Mesendoderm (in vitro differentiated cells): ENCODE data around the gene HOATZ.

ENCODE experiments used
- DNase-seq: peaks from one replicate; pipeline ENCODE4 v3.0.0; 2013
- H2AK5ac ChIP-seq: 2 replicates; pipeline ENCODE4 v1.6.1; 2013; ENCODE audit warnings: low read length, inconsistent platforms
- H2BK120ac ChIP-seq: 2 replicates; pipeline ENCODE4 v1.6.1; 2013; ENCODE audit warnings: low read depth, mild to moderate bottlenecking, low read length, moderate library complexity, mixed read lengths
- H2BK15ac ChIP-seq: replicated peaks from 2 replicates; pipeline ENCODE4 v1.6.1; 2013; ENCODE audit warnings: low read depth, mild to moderate bottlenecking, moderate library complexity
- H2BK5ac ChIP-seq: 2 replicates; pipeline ENCODE4 v1.6.1; 2013; ENCODE audit warnings: low read length, inconsistent platforms
- H3K18ac ChIP-seq: 2 replicates; pipeline ENCODE4 v1.6.1; 2013; ENCODE audit warnings: mild to moderate bottlenecking, low read length, mixed read lengths
- H3K23ac ChIP-seq: one replicate; pipeline ENCODE4 v1.6.1; 2013; ENCODE audit warnings: low read length
- H3K27ac ChIP-seq: 2 replicates; pipeline ENCODE4 v1.5.1; 2013; ENCODE audit warnings: low read depth, mild to moderate bottlenecking, inconsistent platforms, low read length, moderate library complexity
- H3K27me3 ChIP-seq: 2 replicates; pipeline ENCODE4 v1.6.1; 2013; ENCODE audit warnings: low read length, control low read depth, mild to moderate bottlenecking, inconsistent platforms; ENCODE audit not compliant: insufficient read depth, poor library complexity
- H3K36me3 ChIP-seq: 2 replicates; pipeline ENCODE4 v1.6.1; 2013; ENCODE audit warnings: low read length, inconsistent platforms; ENCODE audit not compliant: control insufficient read depth, insufficient read depth
- H3K4ac ChIP-seq: one replicate; pipeline ENCODE4 v1.6.1; 2013; ENCODE audit warnings: low read depth, mild to moderate bottlenecking, low read length, moderate library complexity
- H3K4me1 ChIP-seq: 2 replicates; pipeline ENCODE4 v1.6.1; 2013; ENCODE audit warnings: low read depth, low read length, inconsistent platforms; ENCODE audit not compliant: control insufficient read depth
- H3K4me2 ChIP-seq: 2 replicates; pipeline ENCODE4 v1.6.1; 2013; ENCODE audit warnings: low read length
- H3K4me3 ChIP-seq: 2 replicates; pipeline ENCODE4 v1.5.1; 2013; ENCODE audit warnings: mild to moderate bottlenecking, low read length
- H3K56ac ChIP-seq: one replicate; pipeline ENCODE4 v1.6.1; 2013; ENCODE audit warnings: low read length
- H3K79me1 ChIP-seq: 2 replicates; pipeline ENCODE4 v1.6.1; 2013; ENCODE audit warnings: low read length, inconsistent platforms
- H3K79me2 ChIP-seq: 2 replicates; pipeline ENCODE4 v1.6.1; 2013; ENCODE audit warnings: mild to moderate bottlenecking, low read length; ENCODE audit not compliant: control insufficient read depth, insufficient read depth
- H3K9ac ChIP-seq: 2 replicates; pipeline ENCODE4 v1.6.1; 2013; ENCODE audit warnings: low read length, inconsistent platforms
- H4K5ac ChIP-seq: one replicate; pipeline ENCODE4 v1.6.1; 2013; ENCODE audit warnings: low read length
- H4K8ac ChIP-seq: one replicate; pipeline ENCODE4 v1.6.1; 2013; ENCODE audit warnings: low read depth, mild to moderate bottlenecking, control low read depth, low read length, moderate library complexity
- WGBS: extraction: QIAGEN DNeasy Blood & Tissue Kit; methylation state at CpG from one replicate; pipeline ENCODE4 v1.1.7; 2013; ENCODE audit warnings: low lambda C conversion rate, missing lambda C conversion rate; ENCODE audit not compliant: insufficient coverage; ENCODE audit errors: extremely low coverage; 5-methylcytosine and 5-hydroxymethylcytosine counted together

HOATZ gene

GRCh38 chr11:111574373-111575225, 60.0 kb downstream of the HOATZ start:
- Histone ChIP-seq H2BK15ac (no peak overlapping the region), H2BK5ac (no peak overlapping the region), H4K8ac (no peak overlapping the region), H4K5ac (no peak overlapping the region), H3K18ac (no peak overlapping the region), H3K79me2 (no peaks in the 10 kb centered on the region), H3K4me2 (no peak overlapping the region), H3K4me1 (no peaks in the 10 kb centered on the region), H2BK120ac (no peak overlapping the region), H3K36me3 (no peaks in the 10 kb centered on the region), H3K56ac (no peak overlapping the region), H3K9ac (no peak overlapping the region), H3K79me1 (no peaks in the 10 kb centered on the region), H3K27ac (no peak overlapping the region), H3K27me3 (no peaks in the 10 kb centered on the region), H3K4ac (no peak overlapping the region), H3K23ac (no peak overlapping the region), H3K4me3 (no peak overlapping the region), H2AK5ac (no peak overlapping the region)
- DNase-seq = no peak
- no CpG with 5 or more reads among the region's 7 CpGs for WGBS

- Histone ChIP-seq H3K27me3 (no peaks in the 10 kb centered on the region), H2BK120ac (no peak overlapping the region), H3K4ac (no peak overlapping the region), H3K4me2 (no peak overlapping the region), H2BK15ac (no peak overlapping the region), H4K5ac (no peak overlapping the region), H3K27ac (no peak overlapping the region), H3K9ac (no peak overlapping the region), H3K18ac (no peak overlapping the region), H3K36me3 (no peaks in the 10 kb centered on the region), H2AK5ac (no peak overlapping the region), H2BK5ac (no peak overlapping the region), H3K23ac (no peak overlapping the region), H4K8ac (no peak overlapping the region), H3K79me2 (no peaks in the 10 kb centered on the region), H3K56ac (no peak overlapping the region), H3K4me3 (no peak overlapping the region), H3K4me1 (no peaks in the 10 kb centered on the region), H3K79me1 (no peaks in the 10 kb centered on the region)
- no CpG with 5 or more reads among the region's 6 CpGs for WGBS
- DNase-seq = no peak
Measured at GRCh38 chr11:111575740-111576139, 61.2 kb downstream of the HOATZ start.

DNA sequence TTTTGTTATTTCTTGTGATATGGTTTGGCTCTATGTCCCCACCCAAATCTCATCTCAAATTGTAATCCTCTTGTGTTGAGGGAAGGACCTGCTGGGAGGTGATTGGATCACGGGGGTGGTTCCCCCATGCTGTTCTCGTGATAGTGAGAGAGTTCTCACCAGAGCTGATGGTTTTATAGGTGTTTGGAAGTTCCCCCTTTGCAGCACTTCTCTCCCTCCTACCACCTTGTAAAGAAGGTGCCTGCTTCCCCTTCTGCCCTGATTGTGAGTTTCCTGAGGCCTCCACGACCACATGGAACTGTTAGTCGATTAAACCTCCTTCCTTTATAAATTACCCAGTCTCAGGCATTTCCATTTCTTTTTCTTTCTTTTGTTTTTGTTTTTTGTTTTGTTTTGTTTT, 63.2 kb downstream of the HOATZ start:
- Histone ChIP-seq H3K79me2 (no peaks in the 10 kb centered on the region), H3K27me3 (no peaks in the 10 kb centered on the region), H3K27ac (no peak overlapping the region), H3K56ac (no peak overlapping the region), H2BK5ac (no peak overlapping the region), H3K4me1 (no peaks in the 10 kb centered on the region), H3K23ac (no peak overlapping the region), H3K4me2 (no peak overlapping the region), H3K79me1 (no peaks in the 10 kb centered on the region), H4K5ac (no peak overlapping the region), H2AK5ac (no peak overlapping the region), H4K8ac (no peak overlapping the region), H3K36me3 (no peaks in the 10 kb centered on the region), H3K18ac (no peak overlapping the region), H3K9ac (no peak overlapping the region), H3K4me3 (no peak overlapping the region), H2BK15ac (no peak overlapping the region), H3K4ac (no peak overlapping the region), H2BK120ac (no peak overlapping the region)
- DNase-seq = peak; percentile 25
- WGBS = no CpG with 5 or more reads among the region's 4 CpGs

- Histone ChIP-seq H3K18ac (no peak overlapping the region), H4K8ac (no peak overlapping the region), H4K5ac (no peak overlapping the region), H3K4me3 (no peak overlapping the region), H3K56ac (no peak overlapping the region), H3K79me1 (no peaks in the 10 kb centered on the region), H2AK5ac (no peak overlapping the region), H3K27me3 (no peaks in the 10 kb centered on the region), H3K4ac (no peak overlapping the region), H3K36me3 (no peaks in the 10 kb centered on the region), H2BK120ac (no peak overlapping the region), H3K23ac (no peak overlapping the region), H2BK5ac (no peak overlapping the region), H3K79me2 (no peaks in the 10 kb centered on the region), H3K4me1 (no peaks in the 10 kb centered on the region), H3K9ac (no peak overlapping the region), H3K4me2 (no peak overlapping the region), H2BK15ac (no peak overlapping the region), H3K27ac (no peak overlapping the region)
- no CpG with 5 or more reads among the region's 1 CpG for WGBS
- no peak for DNase-seq
Measured at GRCh38 chr11:111581341-111581740, 66.8 kb downstream of the HOATZ start.

DNA sequence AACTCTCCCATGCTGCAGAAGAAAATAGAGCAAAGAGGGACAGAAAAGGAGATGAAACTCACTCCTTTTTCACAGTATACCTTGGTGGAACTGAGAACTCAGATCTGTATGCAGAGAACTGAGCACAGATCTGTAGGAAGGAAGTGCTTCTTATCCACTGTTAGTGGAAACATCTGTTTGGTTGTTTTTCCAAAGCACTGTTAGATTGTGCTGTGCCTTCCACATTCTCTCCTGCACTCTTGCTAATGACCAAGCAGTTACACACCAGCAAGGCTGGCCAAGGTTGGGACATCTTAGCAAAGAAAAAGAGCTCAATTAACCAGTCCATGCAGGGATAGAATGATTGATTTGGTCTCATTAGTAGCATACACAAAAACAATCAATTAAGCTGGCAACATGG, 67.6 kb downstream of the HOATZ start:
- no peak overlapping the region for H3K4me2 ChIP-seq
- H4K5ac ChIP-seq = no peak overlapping the region
- no peak overlapping the region for H4K8ac ChIP-seq
- no peak overlapping the region for H3K23ac ChIP-seq
- H3K79me2 ChIP-seq = no peaks in the 10 kb centered on the region
- H2BK5ac ChIP-seq = no peak overlapping the region
- no peak overlapping the region for H3K27ac ChIP-seq
- H3K79me1 ChIP-seq = no peaks in the 10 kb centered on the region
- H3K27me3 ChIP-seq = no peaks in the 10 kb centered on the region
- no peak overlapping the region for H3K9ac ChIP-seq
- H3K4me3 ChIP-seq = no peak overlapping the region
- H3K36me3 ChIP-seq = no peaks in the 10 kb centered on the region
- no peak overlapping the region for H3K4ac ChIP-seq
- DNase-seq = no peak
- H3K4me1 ChIP-seq = no peaks in the 10 kb centered on the region
- no peak overlapping the region for H2BK15ac ChIP-seq
- H3K56ac ChIP-seq = no peak overlapping the region
- no peak overlapping the region for H2BK120ac ChIP-seq
- no peak overlapping the region for H3K18ac ChIP-seq
- H2AK5ac ChIP-seq = no peak overlapping the region

DNA sequence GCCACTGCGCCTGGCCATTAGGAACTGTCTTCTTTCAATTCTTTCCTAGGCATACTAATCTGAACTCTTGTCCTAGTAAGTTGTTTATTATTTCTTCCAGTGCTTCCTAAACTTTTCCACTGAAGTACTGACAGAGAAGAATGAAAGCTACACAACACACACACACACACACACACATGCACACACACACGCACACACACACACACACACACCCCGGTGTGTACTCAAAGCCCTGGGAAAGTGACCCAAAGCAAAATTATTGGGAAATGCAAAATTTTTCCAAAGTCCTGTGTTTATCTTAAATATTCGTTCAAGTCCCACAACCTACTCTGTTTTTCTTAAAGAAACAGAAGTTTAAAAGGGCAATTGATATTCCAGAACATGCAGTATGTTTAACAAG, 68.3 kb downstream of the HOATZ start:
- no peak overlapping the region for H2BK5ac ChIP-seq
- H2BK15ac ChIP-seq = no peak overlapping the region
- no peak overlapping the region for H2BK120ac ChIP-seq
- no peaks in the 10 kb centered on the region for H3K27me3 ChIP-seq
- no peak overlapping the region for H4K8ac ChIP-seq
- WGBS = no CpG with 5 or more reads among the region's 4 CpGs
- no peak overlapping the region for H3K23ac ChIP-seq
- H2AK5ac ChIP-seq = no peak overlapping the region
- no peaks in the 10 kb centered on the region for H3K79me1 ChIP-seq
- no peak overlapping the region for H3K9ac ChIP-seq
- H3K79me2 ChIP-seq = no peaks in the 10 kb centered on the region
- H3K56ac ChIP-seq = no peak overlapping the region
- no peak overlapping the region for H3K27ac ChIP-seq
- H3K4me3 ChIP-seq = no peak overlapping the region
- no peaks in the 10 kb centered on the region for H3K36me3 ChIP-seq
- no peak overlapping the region for H3K4ac ChIP-seq
- no peak overlapping the region for H4K5ac ChIP-seq
- H3K4me1 ChIP-seq = no peaks in the 10 kb centered on the region
- H3K4me2 ChIP-seq = no peak overlapping the region
- H3K18ac ChIP-seq = no peak overlapping the region
- DNase-seq = no peak
